GM21529 (cell line): Measurements from ENCODE around the gene CACNB4.

Source experiments
- ATAC-seq: cut with Tn5 transposase; IDR thresholded peaks from one replicate; pipeline ENCODE4 v1.9.1; 2021; ENCODE audit not compliant: unreplicated experiment

The CACNB4 gene

GRCh38 chr2:152089238-152089637 is 9.6 kb downstream of the CACNB4 start:
- no peak for ATAC-seq

- ATAC-seq, result no peak
Measured at GRCh38 chr2:152088006-152088405, 10.8 kb downstream of the CACNB4 start.

- no peak for ATAC-seq
Measured at GRCh38 chr2:152086231-152086630, 12.6 kb downstream of the CACNB4 start.

GRCh38 chr2:152084076-152084475 is 14.8 kb downstream of the CACNB4 start:
- no peak for ATAC-seq

- ATAC-seq, result no peak
Measured at GRCh38 chr2:152083202-152083875, 15.5 kb downstream of the CACNB4 start.

- ATAC-seq, result peak; percentile 67
Measured at GRCh38 chr2:152078662-152079061, 20.2 kb downstream of the CACNB4 start.

GRCh38 chr2:152078023-152078422 is 20.8 kb downstream of the CACNB4 start:
- ATAC-seq, result no peak

- ATAC-seq, result no peak
Measured at GRCh38 chr2:152075461-152076050, 23.3 kb downstream of the CACNB4 start.

GRCh38 chr2:152072011-152072410 is 26.8 kb downstream of the CACNB4 start:
- ATAC-seq, result no peak

GRCh38 chr2:152071518-152071917 is 27.3 kb downstream of the CACNB4 start:
- ATAC-seq, result no peak

GRCh38 chr2:152071092-152071491 is 27.8 kb downstream of the CACNB4 start:
- ATAC-seq, result peak; percentile 80

- no peak for ATAC-seq
Measured at GRCh38 chr2:152068226-152068625, 30.6 kb downstream of the CACNB4 start.

- no peak for ATAC-seq
Measured at GRCh38 chr2:152067823-152068222, 31.0 kb downstream of the CACNB4 start.

GRCh38 chr2:152065945-152066344 is 32.9 kb downstream of the CACNB4 start:
- ATAC-seq, result no peak

GRCh38 chr2:152064001-152064400 is 34.8 kb downstream of the CACNB4 start:
- ATAC-seq, result no peak

GRCh38 chr2:152063325-152063924 is 35.4 kb downstream of the CACNB4 start:
- ATAC-seq, result no peak

- ATAC-seq, result peak; percentile 70
Measured at GRCh38 chr2:152062125-152063091, 36.4 kb downstream of the CACNB4 start.

GRCh38 chr2:152061383-152061782 is 37.5 kb downstream of the CACNB4 start:
- no peak for ATAC-seq

- ATAC-seq, result no peak
Measured at GRCh38 chr2:152058655-152059054, 40.2 kb downstream of the CACNB4 start.

GRCh38 chr2:152056418-152056817 is 42.4 kb downstream of the CACNB4 start:
- ATAC-seq, result no peak

- no peak for ATAC-seq
Measured at GRCh38 chr2:152055366-152056108, 43.3 kb downstream of the CACNB4 start.
